WTC11 (cell line): Measurements from ENCODE around the gene PPP1R16B. TPM values are rescaled to one million over a fixed set of nuclear protein-coding genes. Genes with fewer than 3 reads are reported as not detected.

Experiments used
- ATAC-seq: fragments of 200-7000 bp; cut with Tn5 transposase; 2 replicates; pipeline ENCODE4 v1.10.0; 2021; ENCODE audit warnings: mild to moderate bottlenecking, moderate library complexity
- CTCF ChIA-PET: fragments of 300-600 bp; sonication (Branson Sonifier 250); formaldehyde crosslinking; loops from one replicate; lab custom pipeline; 2021; ENCODE audit warnings: antibody characterized with exemption; lab: Charles Lee
- POLR2A ChIA-PET: fragments of 350-600 bp; sonication (Branson Sonifier 250); formaldehyde crosslinking; loops from one replicate; lab custom pipeline; 2021; ENCODE audit warnings: antibody characterized with exemption; lab: Charles Lee
- DNase-seq: peaks from one replicate; pipeline ENCODE4 v3.0.0; 2021; ENCODE audit warnings: low spot score
- H3K27ac Mint-ChIP-seq: 2 replicates; pipeline ENCODE4 v1.8.0; 2021; ENCODE audit warnings: mixed read lengths
- H3K27me3 Mint-ChIP-seq: 2 replicates; pipeline ENCODE4 v1.8.0; 2021; ENCODE audit warnings: low read depth, mild to moderate bottlenecking, moderate library complexity, mixed read lengths
- H3K36me3 Mint-ChIP-seq: 2 replicates; pipeline ENCODE4 v1.8.0; 2021; ENCODE audit warnings: mixed read lengths
- H3K4me1 Mint-ChIP-seq: 2 replicates; pipeline ENCODE4 v1.8.0; 2022; ENCODE audit warnings: mixed read lengths
- H3K4me3 Mint-ChIP-seq: 2 replicates; pipeline ENCODE4 v1.8.0; 2021; ENCODE audit warnings: mild to moderate bottlenecking, moderate library complexity, mixed read lengths
- H3K9me3 Mint-ChIP-seq: 2 replicates; pipeline ENCODE4 v1.8.0; 2021; ENCODE audit warnings: mixed read lengths
- CDX4 ChIP-seq: fragments of 250-450 bp; sonication (Bioruptor Pico); IDR thresholded peaks from 2 replicates; pipeline ENCODE4 v1.9.0; 2021; ENCODE audit warnings: moderate library complexity, mild to moderate bottlenecking, inconsistent platforms, borderline replicate concordance
- CREM ChIP-seq: sonication (generic); formaldehyde crosslinking; IDR thresholded peaks from 2 replicates; pipeline ENCODE4 v1.8.1; 2022; ENCODE audit warnings: mild to moderate bottlenecking, missing genetic modification reagents, moderate library complexity
- EMX1 ChIP-seq: fragments of 250-450 bp; sonication (Bioruptor Pico); IDR thresholded peaks from 2 replicates; pipeline ENCODE4 v1.8.0; 2021; ENCODE audit warnings: mild to moderate bottlenecking
- ESRRA ChIP-seq: sonication (generic); formaldehyde crosslinking; IDR thresholded peaks from 2 replicates; pipeline ENCODE4 v1.8.1; 2022; ENCODE audit warnings: mild to moderate bottlenecking, missing genetic modification reagents, borderline replicate concordance
- FOXK1 ChIP-seq: sonication (generic); formaldehyde crosslinking; IDR thresholded peaks from 2 replicates; pipeline ENCODE4 v1.8.0; 2022; ENCODE audit warnings: mild to moderate bottlenecking, moderate library complexity, missing genetic modification reagents
- FOXP1 ChIP-seq: sonication (generic); formaldehyde crosslinking; IDR thresholded peaks from 2 replicates; pipeline ENCODE4 v1.8.0; 2022; ENCODE audit warnings: missing genetic modification reagents, mild to moderate bottlenecking, moderate library complexity, borderline replicate concordance
- HMGA2 ChIP-seq: fragments of 250-450 bp; sonication (Bioruptor Pico); IDR thresholded peaks from 2 replicates; pipeline ENCODE4 v1.4.0; 2021; ENCODE audit warnings: mild to moderate bottlenecking, moderate library complexity
- IRF2 ChIP-seq: sonication (generic); formaldehyde crosslinking; IDR thresholded peaks from 2 replicates; pipeline ENCODE4 v1.8.0; 2022; ENCODE audit warnings: low read depth, missing genetic modification reagents, borderline replicate concordance
- KAT7 ChIP-seq: sonication (generic); formaldehyde crosslinking; IDR thresholded peaks from 2 replicates; pipeline ENCODE4 v1.8.1; 2023; ENCODE audit warnings: missing genetic modification reagents, mild to moderate bottlenecking, borderline replicate concordance
- MLX ChIP-seq: sonication (generic); formaldehyde crosslinking; IDR thresholded peaks from 2 replicates; pipeline ENCODE4 v1.8.1; 2023; ENCODE audit warnings: mild to moderate bottlenecking, missing genetic modification reagents, moderate library complexity
- MYBL2 ChIP-seq: sonication (generic); formaldehyde crosslinking; IDR thresholded peaks from 2 replicates; pipeline ENCODE4 v1.8.1; 2023; ENCODE audit warnings: mild to moderate bottlenecking, moderate library complexity, missing genetic modification reagents
- NR2C2 ChIP-seq: sonication (generic); formaldehyde crosslinking; IDR thresholded peaks from 2 replicates; pipeline ENCODE4 v1.8.0; 2022; ENCODE audit warnings: mild to moderate bottlenecking, missing genetic modification reagents
- NR3C1 ChIP-seq: sonication (generic); formaldehyde crosslinking; conservative IDR thresholded peaks from 2 replicates; pipeline ENCODE4 v1.8.1; 2023; ENCODE audit warnings: low read depth, mild to moderate bottlenecking, missing genetic modification reagents
- OVOL2 ChIP-seq: fragments of 250-450 bp; sonication (Bioruptor Pico); IDR thresholded peaks from 2 replicates; pipeline ENCODE4 v1.9.0; 2021; ENCODE audit warnings: mild to moderate bottlenecking, borderline replicate concordance
- PRRX2 ChIP-seq: fragments of 250-450 bp; sonication (Bioruptor Pico); IDR thresholded peaks from 2 replicates; pipeline ENCODE4 v1.8.0; 2021; ENCODE audit warnings: mild to moderate bottlenecking
- RELA ChIP-seq: sonication (generic); formaldehyde crosslinking; IDR thresholded peaks from 2 replicates; pipeline ENCODE4 v1.8.1; 2022; ENCODE audit warnings: missing genetic modification reagents, mild to moderate bottlenecking, borderline replicate concordance
- SMAD4 ChIP-seq: sonication (generic); formaldehyde crosslinking; IDR thresholded peaks from 2 replicates; pipeline ENCODE4 v1.8.0; 2022; ENCODE audit warnings: mild to moderate bottlenecking, missing genetic modification reagents
- SP1 ChIP-seq: sonication (generic); formaldehyde crosslinking; conservative IDR thresholded peaks from 2 replicates; pipeline ENCODE4 v1.8.1; 2022; ENCODE audit warnings: missing genetic modification reagents
- TEAD1 ChIP-seq: sonication (generic); formaldehyde crosslinking; IDR thresholded peaks from 2 replicates; pipeline ENCODE4 v1.8.0; 2022; ENCODE audit warnings: mild to moderate bottlenecking, missing genetic modification reagents
- USF2 ChIP-seq: sonication (generic); formaldehyde crosslinking; IDR thresholded peaks from 2 replicates; pipeline ENCODE4 v1.8.1; 2023; ENCODE audit warnings: mild to moderate bottlenecking, missing genetic modification reagents, moderate library complexity
- ZBTB21 ChIP-seq: sonication (generic); formaldehyde crosslinking; IDR thresholded peaks from 2 replicates; pipeline ENCODE4 v1.8.1; 2023; ENCODE audit warnings: mild to moderate bottlenecking, missing genetic modification reagents, borderline replicate concordance
- ZNF263 ChIP-seq: sonication (generic); formaldehyde crosslinking; IDR thresholded peaks from 2 replicates; pipeline ENCODE4 v1.8.1; 2022; ENCODE audit warnings: low read depth, mild to moderate bottlenecking, moderate library complexity, missing genetic modification reagents
- ZNF416 ChIP-seq: fragments of 250-450 bp; sonication (Bioruptor Pico); IDR thresholded peaks from 2 replicates; pipeline ENCODE4 v1.9.0; 2021; ENCODE audit warnings: mild to moderate bottlenecking, inconsistent platforms
- ZNF423 ChIP-seq: fragments of 250-450 bp; sonication (Bioruptor Pico); IDR thresholded peaks from 2 replicates; pipeline ENCODE4 v2.1.2; 2022; ENCODE audit warnings: mild to moderate bottlenecking, moderate library complexity
- ZNF512 ChIP-seq: sonication (generic); formaldehyde crosslinking; IDR thresholded peaks from 2 replicates; pipeline ENCODE4 v1.8.1; 2022; ENCODE audit warnings: missing genetic modification reagents, borderline replicate concordance
- ZNF671 ChIP-seq: fragments of 250-450 bp; sonication (Bioruptor Pico); IDR thresholded peaks from 2 replicates; pipeline ENCODE4 v1.8.0; 2021; ENCODE audit warnings: mild to moderate bottlenecking
- total RNA-seq: library from RNA; stranded (reverse); gene quantifications from 3 replicates; pipeline ENCODE4 v1.2.3, GENCODE V29; 2021
- TF ChIP-seq, protein P1 (sequence below): sonication (generic); formaldehyde crosslinking; IDR thresholded peaks from 2 replicates; pipeline ENCODE4 v1.8.1; 2022; ENCODE audit warnings: mild to moderate bottlenecking, moderate library complexity, missing genetic modification reagents
- TF ChIP-seq, protein P2 (sequence below): sonication (generic); formaldehyde crosslinking; conservative IDR thresholded peaks from 2 replicates; pipeline ENCODE4 v1.8.1; 2023; ENCODE audit warnings: mild to moderate bottlenecking, low read depth, missing genetic modification reagents, moderate library complexity

Gene PPP1R16B
- total RNA-seq, 1 experiment from 2014 or later: 12.0 TPM

DNA sequence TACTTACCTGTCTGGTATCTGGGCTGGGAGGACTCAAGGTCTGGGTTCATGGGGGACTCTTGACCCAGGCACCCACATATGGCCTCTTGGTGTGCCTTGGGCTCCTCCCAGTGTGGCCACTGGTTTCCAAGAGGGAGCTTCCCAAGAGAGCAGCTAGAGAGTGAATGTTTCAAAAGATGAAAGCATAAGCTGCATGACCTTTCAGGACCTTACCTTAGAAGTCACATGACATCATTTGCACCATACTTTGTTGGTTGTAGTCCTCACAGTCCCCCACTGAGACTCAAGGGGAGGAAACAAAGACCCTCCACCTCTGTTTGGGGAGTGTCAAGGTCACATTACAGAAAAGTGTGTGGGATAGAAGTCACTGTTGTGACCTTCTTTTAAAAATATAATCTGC is 43.3 kb upstream of the PPP1R16B start:
- Mint-ChIP-seq H3K36me3 (peaks cover 56% of the 10 kb centered on the region), H3K4me1 (peaks cover 9% of the 10 kb centered on the region; the same call in 1 of the 2 replicates), H3K4me3 (no peak overlapping the region), H3K9me3 (no peaks in the 10 kb centered on the region), H3K27me3 (no peaks in the 10 kb centered on the region), H3K27ac (no peak overlapping the region)
- CTCF ChIA-PET: no interaction called here
- POLR2A ChIA-PET: no interaction called here
- ATAC-seq: no peak
- DNase-seq: no peak
- no peak for TF ChIP-seq CDX4 (CRISPR knock-in tag)
- no peak for TF ChIP-seq ZBTB21 (CRISPR knock-in tag)
- TF ChIP-seq IRF2 (CRISPR knock-in tag): no peak
- TF ChIP-seq KAT7 (CRISPR knock-in tag): no peak
- TF ChIP-seq OVOL2 (CRISPR knock-in tag): no peak
- no peak for TF ChIP-seq RELA (CRISPR knock-in tag)
- TF ChIP-seq MYBL2 (CRISPR knock-in tag): no peak
- TF ChIP-seq SMAD4 (CRISPR knock-in tag): no peak
- no peak for TF ChIP-seq ZNF423 (CRISPR knock-in tag)
- TF ChIP-seq TEAD1 (CRISPR knock-in tag): no peak
- TF ChIP-seq, protein P1, sequence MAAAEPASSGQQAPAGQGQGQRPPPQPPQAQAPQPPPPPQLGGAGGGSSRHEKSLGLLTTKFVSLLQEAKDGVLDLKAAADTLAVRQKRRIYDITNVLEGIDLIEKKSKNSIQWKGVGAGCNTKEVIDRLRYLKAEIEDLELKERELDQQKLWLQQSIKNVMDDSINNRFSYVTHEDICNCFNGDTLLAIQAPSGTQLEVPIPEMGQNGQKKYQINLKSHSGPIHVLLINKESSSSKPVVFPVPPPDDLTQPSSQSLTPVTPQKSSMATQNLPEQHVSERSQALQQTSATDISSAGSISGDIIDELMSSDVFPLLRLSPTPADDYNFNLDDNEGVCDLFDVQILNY (CRISPR knock-in tag): no peak
- TF ChIP-seq FOXK1 (CRISPR knock-in tag): no peak
- no peak for TF ChIP-seq FOXP1 (CRISPR knock-in tag)
- no peak for TF ChIP-seq ESRRA (CRISPR knock-in tag)
- TF ChIP-seq USF2 (CRISPR knock-in tag): no peak
- TF ChIP-seq CREM (CRISPR knock-in tag): no peak
- no peak for TF ChIP-seq MLX (CRISPR knock-in tag)
- no peak for TF ChIP-seq ZNF263 (CRISPR knock-in tag)

- peaks cover 9% of the 10 kb centered on the region; the same call in 1 of the 2 replicates for H3K4me1 Mint-ChIP-seq
- TF ChIP-seq NR2C2 (CRISPR knock-in tag): no peak
- TF ChIP-seq PRRX2: no peak
- TF ChIP-seq ZNF416: no peak
- no peak for TF ChIP-seq CDX4 (CRISPR knock-in tag)
- TF ChIP-seq, protein P2, sequence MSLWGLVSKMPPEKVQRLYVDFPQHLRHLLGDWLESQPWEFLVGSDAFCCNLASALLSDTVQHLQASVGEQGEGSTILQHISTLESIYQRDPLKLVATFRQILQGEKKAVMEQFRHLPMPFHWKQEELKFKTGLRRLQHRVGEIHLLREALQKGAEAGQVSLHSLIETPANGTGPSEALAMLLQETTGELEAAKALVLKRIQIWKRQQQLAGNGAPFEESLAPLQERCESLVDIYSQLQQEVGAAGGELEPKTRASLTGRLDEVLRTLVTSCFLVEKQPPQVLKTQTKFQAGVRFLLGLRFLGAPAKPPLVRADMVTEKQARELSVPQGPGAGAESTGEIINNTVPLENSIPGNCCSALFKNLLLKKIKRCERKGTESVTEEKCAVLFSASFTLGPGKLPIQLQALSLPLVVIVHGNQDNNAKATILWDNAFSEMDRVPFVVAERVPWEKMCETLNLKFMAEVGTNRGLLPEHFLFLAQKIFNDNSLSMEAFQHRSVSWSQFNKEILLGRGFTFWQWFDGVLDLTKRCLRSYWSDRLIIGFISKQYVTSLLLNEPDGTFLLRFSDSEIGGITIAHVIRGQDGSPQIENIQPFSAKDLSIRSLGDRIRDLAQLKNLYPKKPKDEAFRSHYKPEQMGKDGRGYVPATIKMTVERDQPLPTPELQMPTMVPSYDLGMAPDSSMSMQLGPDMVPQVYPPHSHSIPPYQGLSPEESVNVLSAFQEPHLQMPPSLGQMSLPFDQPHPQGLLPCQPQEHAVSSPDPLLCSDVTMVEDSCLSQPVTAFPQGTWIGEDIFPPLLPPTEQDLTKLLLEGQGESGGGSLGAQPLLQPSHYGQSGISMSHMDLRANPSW: no peak
- TF ChIP-seq SP1: no peak
- no peak for TF ChIP-seq EMX1 (CRISPR knock-in tag)
- TF ChIP-seq ZNF512 (CRISPR knock-in tag): no peak
- TF ChIP-seq MLX (CRISPR knock-in tag): no peak
- TF ChIP-seq ZNF671 (CRISPR knock-in tag): no peak
- TF ChIP-seq MYBL2 (CRISPR knock-in tag): no peak
- no peak for TF ChIP-seq HMGA2 (CRISPR knock-in tag)
- no peak for TF ChIP-seq NR3C1 (CRISPR knock-in tag)
- no peak for TF ChIP-seq ZNF263 (CRISPR knock-in tag)
- TF ChIP-seq TEAD1 (CRISPR knock-in tag): no peak
- no peak for TF ChIP-seq SMAD4 (CRISPR knock-in tag)
- H3K27ac Mint-ChIP-seq: no peak overlapping the region
- no peaks in the 10 kb centered on the region for H3K9me3 Mint-ChIP-seq
- ChIA-PET POLR2A (no interaction called here), CTCF (no interaction called here)
- no peak for ATAC-seq
- no peak overlapping the region for H3K4me3 Mint-ChIP-seq
- no peak for DNase-seq
- H3K36me3 Mint-ChIP-seq: peaks cover 54% of the 10 kb centered on the region
- no peaks in the 10 kb centered on the region for H3K27me3 Mint-ChIP-seq
These were observed 41.9 kb upstream of the PPP1R16B start for GRCh38 chr20:38763616-38764015.
